Chondrocyte (in vitro differentiated cells): Measurements from ENCODE around the gene ADAMTS3. TPM values are rescaled to one million over a fixed set of nuclear protein-coding genes. Genes with fewer than 3 reads are reported as not detected.

Experiments
- DNase-seq: peaks from one replicate; pipeline ENCODE4 v3.0.0; 2021; ENCODE audit warnings: mixed read lengths, low spot score
- H3K27ac Mint-ChIP-seq: one replicate; pipeline ENCODE4 v1.8.0; 2021; ENCODE audit warnings: mild to moderate bottlenecking, moderate library complexity, mixed read lengths; ENCODE audit not compliant: unreplicated experiment
- H3K27me3 Mint-ChIP-seq: 2 replicates; pipeline ENCODE4 v1.8.0; 2021; ENCODE audit warnings: low read depth, mixed read lengths
- H3K36me3 Mint-ChIP-seq: 2 replicates; pipeline ENCODE4 v1.8.0; 2021; ENCODE audit warnings: low read depth, mixed read lengths
- H3K4me1 Mint-ChIP-seq: 2 replicates; pipeline ENCODE4 v1.8.0; 2021; ENCODE audit warnings: low read depth, mild to moderate bottlenecking, mixed read lengths
- H3K4me3 Mint-ChIP-seq: one replicate; pipeline ENCODE4 v1.8.0; 2021; ENCODE audit warnings: mild to moderate bottlenecking, moderate library complexity, mixed read lengths; ENCODE audit not compliant: unreplicated experiment
- H3K9me3 Mint-ChIP-seq: 2 replicates; pipeline ENCODE4 v1.8.0; 2021; ENCODE audit warnings: low read depth, mixed read lengths
- CTCF ChIP-seq: fragments of 200-600 bp; sonication (generic); IDR thresholded peaks from 2 replicates; pipeline ENCODE4 v1.5.0; 2021; ENCODE audit warnings: antibody characterized with exemption, mild to moderate bottlenecking, moderate library complexity
- total RNA-seq: library from RNA; stranded (reverse); gene quantifications from 3 replicates; pipeline ENCODE4 v1.2.1, GENCODE V29; 2021

The ADAMTS3 gene
- total RNA-seq, 1 donor from 2014 or later: 0.60 TPM

GRCh38 chr4:72388521-72388920 is 180.5 kb downstream of the ADAMTS3 start:
- H3K27ac Mint-ChIP-seq: no peak overlapping the region
- no peaks in the 10 kb centered on the region for H3K36me3 Mint-ChIP-seq
- no peaks in the 10 kb centered on the region for H3K27me3 Mint-ChIP-seq
- no peak overlapping the region for H3K4me3 Mint-ChIP-seq
- no peak for TF ChIP-seq CTCF
- DNase-seq: no peak
- H3K4me1 Mint-ChIP-seq: peaks cover 23% of the 10 kb centered on the region
- H3K9me3 Mint-ChIP-seq: no peaks in the 10 kb centered on the region

DNA sequence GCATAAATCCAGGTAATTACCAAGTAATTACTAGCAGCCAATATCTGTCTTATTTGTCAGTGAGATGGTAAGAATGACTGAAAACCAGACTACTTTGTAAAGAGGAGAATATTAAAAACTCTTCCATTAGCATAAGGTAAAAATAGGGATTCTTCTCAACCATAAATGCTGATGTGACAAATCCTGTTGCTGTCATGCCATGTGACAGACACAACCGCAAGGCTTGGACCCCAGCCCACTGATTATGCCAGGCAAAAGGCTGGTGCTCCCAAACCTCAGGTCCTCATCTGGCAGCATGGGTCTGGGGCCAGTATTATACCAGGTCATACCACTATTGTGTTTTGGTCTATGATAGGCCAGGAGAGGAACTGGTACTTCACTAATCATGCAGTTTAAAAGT is 181.1 kb downstream of the ADAMTS3 start:
- Mint-ChIP-seq H3K4me1 (peaks cover 23% of the 10 kb centered on the region), H3K36me3 (no peaks in the 10 kb centered on the region), H3K9me3 (no peaks in the 10 kb centered on the region), H3K27ac (no peak overlapping the region), H3K4me3 (no peak overlapping the region), H3K27me3 (no peaks in the 10 kb centered on the region)
- DNase-seq: no peak
- no peak for TF ChIP-seq CTCF

DNA sequence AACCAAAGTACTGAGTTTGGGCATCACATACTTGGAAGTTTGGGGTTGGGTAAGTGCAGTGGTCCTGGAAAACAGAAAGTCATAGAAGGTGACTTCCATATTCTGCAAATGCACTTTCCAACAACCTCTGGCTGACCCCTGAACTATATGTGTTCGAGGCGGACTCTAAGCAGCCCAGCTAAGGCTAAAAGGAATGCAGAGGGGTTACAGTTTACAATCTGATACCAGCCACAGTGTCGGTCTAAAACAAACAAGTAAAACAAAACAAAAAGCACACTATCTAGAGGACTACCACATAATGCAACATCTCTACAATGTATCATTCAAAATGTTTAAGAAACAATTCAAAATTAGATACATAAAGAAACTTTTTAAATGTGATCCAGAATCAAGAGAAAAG is 185.6 kb downstream of the ADAMTS3 start:
- TF ChIP-seq CTCF: no peak
- Mint-ChIP-seq H3K27me3 (no peaks in the 10 kb centered on the region), H3K4me3 (no peak overlapping the region), H3K9me3 (no peaks in the 10 kb centered on the region), H3K36me3 (no peaks in the 10 kb centered on the region), H3K27ac (no peak overlapping the region), H3K4me1 (peaks cover 11% of the 10 kb centered on the region)
- DNase-seq: no peak

GRCh38 chr4:72378901-72379300 is 190.1 kb downstream of the ADAMTS3 start:
- H3K4me1 Mint-ChIP-seq: peaks cover 46% of the 10 kb centered on the region
- TF ChIP-seq CTCF: no peak
- H3K36me3 Mint-ChIP-seq: no peaks in the 10 kb centered on the region

GRCh38 chr4:72377491-72378194 is 191.4 kb downstream of the ADAMTS3 start:
- H3K4me3 Mint-ChIP-seq: no peak overlapping the region
- peak overlapping the region; percentile 78 for H3K27ac Mint-ChIP-seq
- H3K9me3 Mint-ChIP-seq: no peaks in the 10 kb centered on the region
- no peak for DNase-seq
- peaks cover 48% of the 10 kb centered on the region for H3K4me1 Mint-ChIP-seq
- no peaks in the 10 kb centered on the region for H3K27me3 Mint-ChIP-seq
- no peak for TF ChIP-seq CTCF
- no peaks in the 10 kb centered on the region for H3K36me3 Mint-ChIP-seq

More at GRCh38 chr4:72378901-72379300, 190.1 kb downstream of the ADAMTS3 start:
- Mint-ChIP-seq H3K27me3 (no peaks in the 10 kb centered on the region), H3K4me3 (no peak overlapping the region), H3K27ac (no peak overlapping the region), H3K9me3 (no peaks in the 10 kb centered on the region)
- DNase-seq: no peak
